HG03196 (cell line): ENCODE measurements around the gene ZNF701.
"Not testable (repeated sequence)": the region's sequence is repeated elsewhere in the genome, so short reads cannot be mapped to it uniquely, and the experiment has no call there.

Experiments
- ATAC-seq: cut with Tn5 transposase; IDR thresholded peaks from one replicate; pipeline ENCODE4 v1.9.1; 2021; ENCODE audit not compliant: unreplicated experiment

The ZNF701 gene

GRCh38 chr19:52570000-52570861 is at the start of gene ZNF701:
Gene ZNF701, plus strand, starts transcription at chr19:52570287. Its CDS starts 3,861 bp downstream, at chr19:52574148.
- ATAC-seq, result peak; percentile 79

- no peak for ATAC-seq
These were observed 47.5 kb upstream of the ZNF701 start for GRCh38 chr19:52522551-52522950.

- no peak for ATAC-seq
These were observed 46.0 kb upstream of the ZNF701 start for GRCh38 chr19:52524086-52524485.

- ATAC-seq, result peak; percentile 85
These were observed 42.7 kb upstream of the ZNF701 start, which contains the start of gene ZNF808 for GRCh38 chr19:52527134-52527955. Gene ZNF808, plus strand, starts transcription at chr19:52527668. Its CDS starts 15,617 bp downstream, at chr19:52543285.

- peak; percentile 15 for ATAC-seq
These were observed 42.1 kb upstream of the ZNF701 start for GRCh38 chr19:52527956-52528351.

GRCh38 chr19:52532480-52532879 is 37.6 kb upstream of the ZNF701 start:
- ATAC-seq, result no peak

- ATAC-seq, result no peak
These were observed 36.2 kb upstream of the ZNF701 start for GRCh38 chr19:52533901-52534300.

DNA sequence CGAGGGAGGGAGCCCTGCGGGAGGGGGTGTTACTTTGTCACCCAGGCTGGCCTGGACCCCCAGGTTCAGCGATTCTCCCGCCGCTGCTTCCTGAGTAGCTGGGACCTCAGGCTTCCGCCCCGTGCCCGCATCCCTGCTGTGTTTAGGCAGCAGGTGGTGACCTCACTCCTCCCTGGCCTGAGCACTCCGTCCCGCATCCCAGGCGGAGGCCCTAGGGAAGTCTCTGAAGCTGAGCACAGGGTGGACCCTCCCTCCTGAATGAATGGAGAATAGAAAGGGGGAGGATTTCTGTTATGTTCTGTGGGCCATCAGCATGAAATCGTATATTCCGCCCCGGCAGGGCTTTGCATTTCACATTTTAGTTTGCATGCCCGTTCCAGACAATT is 34.7 kb upstream of the ZNF701 start:
- peak; percentile 14 for ATAC-seq

DNA sequence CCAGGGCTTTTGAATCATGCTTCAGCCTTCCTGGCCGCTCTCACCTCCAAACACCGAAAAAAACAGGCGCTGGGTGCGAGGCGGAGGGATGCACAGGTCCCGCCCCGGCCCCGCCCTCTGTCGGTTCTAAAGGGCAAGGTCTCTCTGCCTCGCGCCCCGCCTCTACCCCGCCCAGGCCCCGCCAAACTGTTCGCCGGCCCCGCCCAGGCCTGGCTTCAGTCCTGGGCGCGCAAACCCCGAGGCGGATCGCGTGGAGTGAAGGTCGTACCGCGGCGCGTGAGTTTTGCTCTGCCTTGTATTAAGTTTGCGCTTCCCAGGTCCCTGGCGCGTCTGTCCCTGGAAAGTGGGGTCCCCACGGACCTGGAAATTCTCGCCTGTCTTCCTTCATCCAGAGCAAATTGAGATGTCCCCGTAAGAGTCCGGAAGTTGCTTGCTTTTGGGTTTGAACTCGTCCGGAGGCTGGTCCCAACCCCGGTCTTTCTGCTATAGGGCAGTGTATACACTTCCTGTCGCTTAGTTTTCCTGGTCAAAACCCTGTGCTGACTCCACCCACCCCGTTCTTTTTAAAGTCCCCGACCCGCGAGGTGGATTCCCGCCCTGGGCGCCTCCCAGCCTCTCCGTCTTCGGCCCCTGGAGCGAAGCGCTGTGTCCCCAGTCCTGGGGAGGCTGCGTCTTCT is 34.2 kb upstream of the ZNF701 start:
- ATAC-seq, result peak; percentile 86

GRCh38 chr19:52536448-52536800 is 33.7 kb upstream of the ZNF701 start:
- ATAC-seq, result peak; percentile 20

DNA sequence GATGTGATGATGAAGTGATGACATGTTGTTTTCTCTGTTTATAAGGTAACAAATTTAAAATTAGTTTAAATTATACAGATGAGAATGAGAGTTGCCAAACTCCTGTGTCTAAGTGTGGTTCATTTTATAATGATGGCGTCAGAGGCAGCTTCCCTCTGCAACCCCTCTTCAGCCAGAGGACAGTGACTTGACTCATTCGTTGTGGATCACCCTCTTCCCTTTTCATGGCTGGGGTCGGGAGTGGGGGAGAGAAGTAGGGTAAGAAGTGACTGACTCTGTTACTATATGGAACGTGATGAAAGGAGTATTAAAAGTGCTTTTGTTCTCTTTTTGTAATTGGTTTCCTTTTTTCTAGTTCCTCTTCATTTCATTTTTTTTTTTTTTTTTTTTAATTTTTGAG is 31.3 kb upstream of the ZNF701 start:
- ATAC-seq, result not testable (repeated sequence)

- not testable (repeated sequence) for ATAC-seq
These were observed 28.9 kb upstream of the ZNF701 start for GRCh38 chr19:52541176-52541575.

GRCh38 chr19:52541608-52542007 is 28.5 kb upstream of the ZNF701 start:
- ATAC-seq, result no peak

- not testable (repeated sequence) for ATAC-seq
These were observed 27.5 kb upstream of the ZNF701 start for GRCh38 chr19:52542541-52542940.

GRCh38 chr19:52542984-52543664 is 27.0 kb upstream of the ZNF701 start:
- no peak for ATAC-seq

GRCh38 chr19:52554216-52554971 is 15.7 kb upstream of the ZNF701 start:
- ATAC-seq, result no peak

DNA sequence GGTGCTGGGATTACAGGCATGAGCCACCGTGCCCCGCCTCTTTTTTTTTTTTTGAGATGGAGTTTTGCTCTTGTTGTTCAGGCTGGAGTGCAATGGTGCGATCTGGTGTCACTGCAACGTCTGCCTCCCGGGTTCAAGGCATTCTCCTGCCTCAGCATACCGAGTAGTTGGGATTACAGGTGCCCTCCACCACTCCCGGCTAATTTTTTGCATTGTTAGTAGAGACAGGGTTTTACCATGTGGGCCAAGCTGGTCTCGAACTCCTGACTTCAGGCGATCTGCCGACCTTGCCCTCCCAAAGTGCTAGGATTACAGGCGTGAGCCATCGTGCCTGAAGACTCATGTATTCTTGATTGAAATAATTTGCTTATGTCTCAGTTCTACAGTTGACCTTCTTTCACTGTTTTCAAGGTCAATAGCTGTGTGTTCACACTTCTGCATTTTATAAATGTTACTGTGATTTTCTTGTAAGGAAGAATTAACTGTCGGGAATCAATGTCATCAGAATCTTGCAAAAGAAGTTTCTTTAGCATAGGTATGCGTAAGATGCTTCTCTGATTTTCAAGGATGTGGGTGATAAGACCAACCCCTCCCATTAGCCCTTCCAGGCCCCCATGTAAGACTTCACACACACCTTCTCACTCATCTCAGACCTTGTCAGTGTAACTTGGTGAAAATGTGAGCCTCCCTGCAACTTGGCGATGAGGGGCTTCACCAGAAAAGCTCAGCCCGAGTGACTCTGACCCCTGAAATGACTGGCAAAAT is 12.7 kb upstream of the ZNF701 start:
- no peak for ATAC-seq

GRCh38 chr19:52558732-52559445 is 11.2 kb upstream of the ZNF701 start:
- not testable (repeated sequence) for ATAC-seq

DNA sequence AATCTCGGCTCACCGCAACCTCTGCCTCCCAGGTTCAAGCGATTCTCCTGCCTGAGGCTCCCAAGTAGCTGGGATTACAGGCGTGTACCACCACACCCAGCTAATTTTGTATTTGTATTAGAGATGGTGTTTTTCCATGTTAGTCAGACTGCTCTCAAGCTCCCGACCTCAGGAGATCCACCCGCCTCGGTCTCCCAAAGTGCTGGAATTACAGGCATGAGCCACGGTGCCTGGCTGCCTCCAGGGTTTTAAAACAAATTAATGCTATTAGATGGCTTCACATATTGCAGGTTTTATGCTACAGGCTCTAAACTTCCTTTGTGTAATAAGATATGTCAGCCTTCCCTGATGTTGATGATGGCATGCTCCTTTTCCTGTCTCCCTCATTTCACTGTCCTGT is 8.5 kb upstream of the ZNF701 start:
- not testable (repeated sequence) for ATAC-seq
